Activated CD8-positive, alpha-beta memory T cell treated with anti-CD3 and anti-CD28 coated beads for 1 hour (primary cell): ENCODE measurements around the gene GET4.
"Not testable (repeated sequence)": the region's sequence is repeated elsewhere in the genome, so short reads cannot be mapped to it uniquely, and the experiment has no call there.

Source experiments
- DNase-seq, 2 donors: peaks; one replicate each; pipeline ENCODE4 v3.0.0-alpha.2; 2020; ENCODE audit warnings: low read depth in 1 of 2; ENCODE audit errors: extremely low read depth in 1 of 2

GET4 gene

DNA sequence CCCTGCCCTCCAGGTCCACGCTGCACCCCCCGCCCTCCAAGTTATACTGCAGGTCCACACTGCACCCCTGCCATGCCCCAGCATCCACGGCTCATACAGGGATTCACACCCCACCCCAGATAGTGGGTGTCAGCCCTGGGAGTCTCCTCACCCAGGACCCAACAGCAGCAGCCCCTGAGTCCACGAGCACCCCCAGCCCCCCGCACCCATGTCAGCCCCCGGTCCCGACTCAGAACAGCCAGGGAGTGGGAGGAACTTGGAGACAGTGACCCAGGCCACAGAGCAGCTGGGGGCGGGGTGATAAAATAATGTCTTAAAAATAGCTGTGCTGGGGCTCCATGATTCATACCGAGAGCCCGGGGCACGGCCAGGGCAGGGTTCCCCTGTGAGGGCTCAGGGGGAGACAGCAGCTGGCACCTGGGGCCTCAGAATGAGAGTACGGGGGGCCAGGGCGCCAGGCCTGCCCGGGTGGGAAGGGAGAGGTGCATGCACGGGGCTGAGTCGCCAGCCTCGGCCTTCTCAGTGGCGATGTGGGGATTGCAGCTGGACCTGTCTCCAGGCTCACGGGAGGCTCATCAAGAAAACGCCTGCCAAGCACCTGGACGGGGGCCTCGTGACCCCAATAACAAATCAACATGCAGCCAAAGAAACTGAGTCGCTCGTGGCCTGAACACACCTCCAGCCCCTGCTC lies 48.3 kb downstream of the GET4 start:
- DNase-seq = peak in 1 of 2 donors; percentile 34

DNA sequence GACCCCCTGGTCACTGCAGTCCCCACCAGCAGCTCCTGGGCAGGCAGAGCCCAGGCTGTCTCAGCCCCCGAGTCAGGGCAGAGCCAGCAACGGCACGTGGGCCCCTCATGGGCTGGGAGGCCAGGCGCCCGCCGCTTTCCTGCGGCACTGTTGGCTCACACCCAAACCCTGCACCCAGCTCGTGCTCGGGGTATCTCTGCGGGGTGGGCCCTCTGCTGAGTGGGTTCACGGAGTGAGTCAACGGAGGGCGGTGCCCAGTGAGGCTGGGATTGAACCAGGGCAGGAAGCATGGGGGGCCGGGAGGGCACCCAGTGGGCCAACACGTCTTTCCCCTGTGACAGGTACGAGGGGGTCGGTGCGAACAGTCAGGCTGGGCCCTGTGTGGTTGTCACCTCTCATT lies 49.2 kb downstream of the GET4 start:
- DNase-seq = peak; percentile 61 to 91

DNA sequence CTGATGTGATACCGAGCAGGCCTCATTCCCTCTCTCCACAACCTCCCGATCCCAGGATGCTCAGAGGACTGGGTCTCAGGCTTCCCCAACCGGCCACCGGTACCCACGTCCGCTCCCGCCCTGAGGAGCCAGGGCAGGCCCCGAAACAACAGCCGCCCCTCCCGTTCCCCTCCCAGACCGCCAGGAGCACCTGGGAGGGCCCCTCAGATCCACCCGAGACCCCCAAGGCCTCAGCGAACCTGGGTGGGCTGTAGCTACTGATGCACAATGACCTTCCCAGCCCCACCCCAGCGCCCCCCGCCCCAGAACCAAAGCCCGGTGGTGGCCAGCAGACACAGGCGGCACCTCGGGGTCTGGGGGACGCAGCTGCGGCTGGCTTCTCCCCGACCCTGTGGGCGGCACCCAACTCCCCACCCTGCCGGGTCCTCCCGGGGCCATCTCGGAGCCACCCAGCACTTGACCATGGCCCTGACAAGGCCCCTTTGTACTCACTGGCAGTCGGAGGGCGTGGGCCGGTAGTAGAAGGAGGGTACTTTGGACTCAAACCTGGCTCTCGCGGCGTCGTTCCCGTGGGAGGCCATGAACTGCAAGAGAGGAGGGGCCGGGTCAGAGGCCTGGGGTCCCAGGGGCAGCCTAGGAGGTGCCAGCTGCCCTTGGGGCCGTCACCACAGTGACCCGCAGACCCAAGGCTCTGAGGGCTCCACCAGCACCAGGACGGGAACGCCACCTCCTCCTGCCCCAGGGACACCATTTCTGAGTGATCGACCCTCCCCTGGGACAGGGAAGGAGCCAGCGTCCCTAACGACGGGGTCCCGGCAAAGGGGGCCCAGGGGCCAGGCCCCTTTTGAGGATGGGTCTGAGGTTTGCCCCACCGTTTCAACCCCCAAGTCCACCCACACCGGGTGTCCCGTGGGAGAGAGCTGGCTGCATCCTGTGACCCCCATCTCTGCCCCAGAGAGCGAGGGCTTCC lies 50.0 kb downstream of the GET4 start:
- no peak for DNase-seq

DNA sequence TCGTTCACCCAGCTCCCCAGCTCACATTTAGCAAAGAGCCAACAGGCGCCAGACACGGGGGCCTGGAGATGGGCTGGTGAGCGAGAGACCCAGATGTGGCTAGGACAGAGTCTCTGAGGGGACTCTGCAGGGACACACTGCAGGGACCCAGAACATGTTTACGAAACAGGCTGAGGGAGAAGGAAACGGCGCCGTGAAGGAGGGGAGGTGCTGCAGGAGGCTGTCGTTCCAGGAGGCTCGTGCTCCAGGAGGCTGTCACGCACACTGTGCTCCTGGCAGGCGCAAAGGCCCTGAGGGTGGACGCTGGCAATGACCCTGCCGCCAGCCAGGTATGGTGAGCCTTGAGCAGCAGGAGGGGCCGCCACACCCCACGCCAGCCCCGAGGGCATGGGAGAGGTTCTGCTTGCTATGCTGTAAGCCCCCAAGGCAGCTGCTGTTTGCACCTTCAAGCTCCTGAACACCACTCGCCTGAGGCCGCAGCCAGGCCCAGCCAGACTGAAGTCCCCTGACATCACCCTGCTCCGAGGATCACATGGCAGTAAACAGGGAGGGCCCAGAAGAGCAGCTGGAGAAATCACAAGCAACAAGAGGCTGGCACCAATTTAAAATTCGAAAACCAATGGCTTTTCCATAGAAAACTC lies 50.8 kb downstream of the GET4 start:
- no peak for DNase-seq

DNA sequence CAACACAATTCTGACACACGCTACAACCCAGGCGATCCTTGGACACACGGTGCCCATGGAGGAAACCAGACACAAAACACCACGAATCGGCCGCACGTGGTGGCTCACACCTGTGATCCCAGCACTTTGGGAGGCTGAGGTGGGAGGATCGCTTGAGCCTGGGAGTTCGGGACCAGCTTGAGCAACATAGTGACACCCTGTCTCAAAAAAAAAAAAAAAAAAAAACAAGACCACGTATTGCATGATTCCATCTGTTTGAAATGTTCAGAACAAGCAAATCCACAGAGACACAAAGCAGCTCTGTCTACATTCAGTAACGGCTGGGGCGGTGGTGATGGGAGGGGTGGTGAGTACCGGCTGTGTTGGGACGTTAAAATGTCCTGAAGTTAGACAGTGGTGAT lies 53.0 kb downstream of the GET4 start:
- DNase-seq = no peak

DNA sequence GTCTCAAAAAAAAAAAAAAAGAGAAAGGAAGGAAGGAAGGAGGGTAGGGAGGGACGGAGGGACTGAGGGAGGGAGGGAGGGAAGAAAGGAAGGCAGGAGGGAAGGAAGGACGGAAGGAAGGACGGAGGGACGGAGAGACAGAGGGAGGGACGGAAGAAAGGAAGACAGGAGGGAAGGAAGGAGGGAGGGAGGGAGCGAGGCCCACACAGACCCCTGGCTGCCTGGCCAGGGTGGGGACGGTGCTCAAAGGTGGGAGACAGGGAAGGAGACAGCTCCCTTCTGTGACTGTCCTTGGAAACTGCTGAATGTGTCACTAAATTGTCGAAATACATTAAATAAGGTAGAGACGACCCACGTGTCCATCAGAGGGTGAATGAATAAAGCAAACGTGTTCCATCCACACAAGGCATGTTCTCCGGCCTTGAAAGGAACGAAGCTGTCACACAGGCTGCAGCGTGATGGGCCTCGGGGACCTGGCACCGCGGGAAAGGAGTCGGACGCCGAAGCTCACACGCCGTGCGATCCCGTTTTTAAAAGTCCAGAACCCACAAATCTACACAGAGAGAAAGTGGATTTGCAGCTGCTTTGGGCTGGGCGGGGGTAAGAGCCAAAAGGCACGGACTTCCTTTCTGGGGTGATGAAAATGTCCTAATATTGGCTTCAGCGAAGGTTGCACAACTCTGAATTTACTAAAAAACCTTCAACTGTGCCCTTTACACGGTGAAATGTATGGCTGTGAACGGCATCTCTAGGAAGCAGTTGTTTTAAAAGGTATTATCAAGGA lies 54.8 kb downstream of the GET4 start:
- DNase-seq = no peak

DNA sequence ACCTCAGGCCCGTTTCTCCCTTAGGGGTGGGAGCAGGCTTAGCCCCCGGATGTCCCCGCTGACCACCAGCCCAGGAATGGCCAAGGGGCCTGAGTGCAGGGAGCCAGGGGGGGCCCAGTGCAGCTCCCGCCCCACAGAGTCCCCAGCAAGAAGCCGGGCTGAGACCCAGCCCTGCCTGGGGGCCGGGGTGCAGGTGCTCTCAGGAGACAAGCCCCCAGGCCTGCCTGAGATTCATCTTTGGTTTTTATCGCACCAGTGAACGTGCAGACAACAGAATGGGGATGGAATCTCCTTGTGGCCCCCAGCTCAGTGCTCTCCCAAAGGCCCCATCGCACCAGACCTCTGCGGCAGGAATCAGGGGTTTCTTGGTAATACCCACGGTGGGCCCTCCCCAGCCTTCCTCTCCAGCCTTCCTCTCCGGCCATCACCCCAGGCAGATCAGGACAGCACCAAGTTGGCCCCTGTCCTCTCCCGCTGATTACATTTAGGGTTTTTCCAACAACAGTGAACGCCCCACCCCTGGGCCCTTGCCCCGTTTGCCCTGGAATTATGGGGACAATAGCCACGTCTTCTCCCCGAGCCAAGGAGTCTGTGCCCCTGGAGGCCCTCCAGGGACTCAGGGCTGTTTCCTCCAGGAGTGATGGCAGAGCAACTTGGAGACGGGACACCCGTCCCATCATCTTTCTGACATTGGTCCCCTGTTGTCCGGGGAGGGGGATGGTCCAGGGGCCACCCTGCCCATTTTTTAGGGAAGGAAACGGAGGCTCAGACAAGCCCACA lies 55.7 kb downstream of the GET4 start:
- DNase-seq = no peak

DNA sequence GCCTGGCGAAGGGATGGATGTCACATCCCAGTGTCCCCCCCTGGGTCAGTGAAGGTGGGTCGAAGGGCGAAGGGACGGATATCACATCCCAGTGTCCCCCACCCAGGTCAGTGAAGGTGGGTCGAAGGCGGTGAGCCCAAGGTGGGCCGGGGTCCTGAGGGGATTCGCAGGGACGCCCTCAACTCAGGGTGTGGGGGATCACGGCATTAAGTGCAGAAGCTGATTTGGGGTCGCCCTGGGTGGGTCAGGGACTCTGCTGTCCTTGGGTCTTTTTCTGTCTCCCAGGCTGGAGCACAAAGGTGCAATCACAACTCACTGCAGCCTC lies 56.3 kb downstream of the GET4 start:
- DNase-seq = no peak

DNA sequence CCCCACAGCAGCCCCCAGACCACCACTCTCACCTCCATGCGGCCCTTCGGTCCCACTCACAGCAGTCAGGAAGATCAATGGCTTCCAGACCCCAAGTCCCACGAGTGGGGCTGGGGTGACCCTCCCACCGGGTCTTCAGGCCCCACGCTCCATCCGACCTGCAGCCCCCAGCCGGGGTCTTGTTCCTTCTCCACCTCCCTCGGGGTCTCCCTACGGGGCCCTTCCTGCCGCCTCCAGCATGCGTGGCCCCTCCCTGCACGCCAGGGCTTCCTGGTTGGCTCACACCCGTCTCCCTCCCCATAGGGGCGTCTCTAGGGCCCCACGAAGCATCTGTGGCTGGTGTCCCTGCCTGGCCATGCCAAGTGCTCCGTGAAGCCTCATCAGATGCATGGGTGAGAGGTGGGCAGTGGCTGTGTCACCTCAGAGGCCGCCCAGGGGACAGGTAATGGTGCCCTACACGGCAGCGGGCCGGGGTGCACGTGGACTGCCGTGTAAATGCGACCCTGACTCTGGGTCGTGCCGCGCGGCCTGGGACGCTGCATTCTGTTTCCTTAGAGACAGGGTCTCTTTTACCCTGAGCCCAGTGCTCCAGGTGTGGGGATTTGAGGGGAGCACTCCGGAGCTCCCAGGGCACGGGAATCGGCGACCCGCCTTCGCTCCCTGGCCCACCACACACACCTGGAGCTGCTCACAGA lies 58.3 kb downstream of the GET4 start:
- DNase-seq = no peak

DNA sequence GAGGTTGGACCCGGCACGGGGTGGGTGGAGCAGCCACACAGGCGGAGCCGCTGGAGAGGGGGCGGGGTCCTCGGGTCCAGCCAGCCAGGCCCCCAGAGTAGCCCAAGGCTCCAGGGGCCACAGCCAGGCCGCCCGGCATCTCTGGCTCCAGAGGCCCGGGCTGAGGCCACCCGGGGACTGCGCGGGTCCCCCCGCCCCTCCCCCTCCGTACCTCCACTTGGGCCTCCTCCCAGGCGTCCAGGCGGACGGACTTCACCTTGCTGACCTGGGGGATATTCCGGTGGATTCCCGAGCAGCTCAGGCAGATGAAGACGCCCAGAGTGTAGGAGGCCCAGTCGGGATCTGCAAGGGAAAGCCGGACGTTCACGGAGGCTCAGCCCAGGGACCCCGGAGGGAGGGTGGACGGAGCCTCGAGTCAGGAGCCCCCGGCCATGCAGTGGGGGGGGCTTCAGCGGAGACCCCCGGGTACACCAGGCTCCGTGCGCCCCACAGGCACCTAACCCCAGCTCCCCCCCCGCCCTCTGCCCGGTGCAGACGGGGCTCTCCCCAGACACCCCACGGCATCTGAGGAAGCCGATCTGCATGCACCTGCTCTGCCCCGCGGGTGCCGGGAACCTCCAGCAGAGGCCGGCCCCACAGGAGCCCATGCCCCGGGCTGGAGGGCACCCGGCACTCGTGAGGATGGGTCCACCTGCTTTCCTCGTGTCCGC lies 59.0 kb downstream of the GET4 start:
- DNase-seq = no peak

DNA sequence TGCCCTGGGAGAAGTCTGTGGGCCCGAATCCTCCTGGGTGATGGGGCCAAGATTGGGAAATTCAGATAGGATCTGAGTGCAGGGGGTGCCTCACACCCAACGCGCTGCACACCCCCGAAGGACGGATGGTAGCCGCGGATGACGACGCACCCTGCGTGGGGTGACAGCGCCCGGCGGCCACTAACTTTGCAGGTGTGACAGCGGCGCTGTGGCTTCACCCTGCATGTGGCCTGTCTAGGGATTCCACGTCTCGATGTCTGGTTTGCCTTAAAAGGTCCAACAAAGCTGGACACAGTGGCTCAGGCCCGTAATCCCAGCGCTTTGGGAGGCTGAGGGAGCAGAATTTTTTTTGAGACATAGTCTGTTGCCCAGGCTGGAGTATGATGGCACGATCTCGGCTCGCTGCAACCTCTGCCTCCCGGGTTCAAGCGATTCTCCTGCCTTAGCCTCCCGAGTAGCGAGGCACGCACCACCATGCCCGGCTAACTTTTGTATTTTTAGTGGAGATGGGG lies 59.6 kb downstream of the GET4 start:
- DNase-seq = no peak

DNA sequence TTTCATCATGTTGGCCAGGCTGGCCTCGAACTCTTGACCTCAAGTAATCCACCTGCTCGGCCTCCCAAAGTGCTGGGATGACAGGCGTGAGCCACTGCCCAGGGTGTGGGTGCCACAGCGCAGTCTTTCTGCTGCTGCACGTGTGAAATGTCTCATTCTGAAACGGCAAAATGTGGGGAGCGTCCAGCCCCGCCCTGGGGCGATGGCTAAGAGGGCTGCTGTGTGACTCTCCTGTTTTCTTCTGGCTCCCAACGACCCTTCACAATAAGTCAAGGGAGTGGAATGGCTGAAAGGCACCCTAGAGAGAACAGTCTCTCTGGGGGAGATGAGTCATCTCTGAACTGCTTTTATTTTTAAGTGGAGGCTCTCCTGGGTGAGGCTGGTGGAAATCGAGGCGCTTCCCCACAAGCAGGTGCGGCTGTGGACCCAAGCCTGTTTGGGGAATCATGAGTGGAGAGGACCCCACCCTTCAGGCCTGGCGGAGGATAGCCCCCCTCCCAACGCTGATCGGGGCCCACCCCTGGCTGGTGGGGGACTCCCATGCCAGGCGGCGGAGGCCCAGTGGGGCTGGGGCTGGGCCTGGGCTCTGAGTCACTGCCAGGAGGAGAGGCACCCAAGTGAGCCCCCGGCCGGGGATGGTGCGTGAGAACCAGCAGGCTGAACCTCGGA lies 60.2 kb downstream of the GET4 start:
- DNase-seq = no peak

DNA sequence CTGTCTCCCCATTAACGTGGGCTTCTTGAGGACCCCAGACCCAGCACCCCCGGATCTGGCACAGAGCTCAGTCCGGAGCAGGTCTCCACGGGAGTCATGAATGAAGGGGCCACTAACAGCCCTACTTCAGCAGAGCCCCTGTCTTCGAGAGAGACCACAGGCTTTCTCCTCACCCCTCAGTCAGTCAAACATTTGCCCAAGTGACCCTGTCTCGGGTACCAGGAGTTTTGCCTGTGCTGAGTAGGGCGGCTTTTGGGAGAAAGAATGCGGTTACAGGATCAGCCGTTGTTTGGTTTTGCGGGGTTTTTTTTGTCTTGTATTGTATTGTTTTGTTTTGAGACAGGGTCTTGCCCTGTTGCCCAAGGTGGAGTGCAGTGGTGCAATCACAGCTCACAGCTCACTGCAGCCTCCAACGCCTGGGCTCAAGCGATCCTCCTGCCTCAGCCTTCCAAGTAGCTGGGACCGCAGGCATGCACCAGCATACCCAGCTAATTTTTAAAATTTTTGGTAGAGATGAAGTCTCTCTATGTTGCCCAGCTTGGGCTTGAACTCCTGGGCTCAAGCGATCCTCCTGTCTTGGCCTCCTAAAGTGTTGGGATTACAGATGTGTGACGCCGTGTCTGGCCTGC lies 61.6 kb downstream of the GET4 start:
- DNase-seq = no peak

DNA sequence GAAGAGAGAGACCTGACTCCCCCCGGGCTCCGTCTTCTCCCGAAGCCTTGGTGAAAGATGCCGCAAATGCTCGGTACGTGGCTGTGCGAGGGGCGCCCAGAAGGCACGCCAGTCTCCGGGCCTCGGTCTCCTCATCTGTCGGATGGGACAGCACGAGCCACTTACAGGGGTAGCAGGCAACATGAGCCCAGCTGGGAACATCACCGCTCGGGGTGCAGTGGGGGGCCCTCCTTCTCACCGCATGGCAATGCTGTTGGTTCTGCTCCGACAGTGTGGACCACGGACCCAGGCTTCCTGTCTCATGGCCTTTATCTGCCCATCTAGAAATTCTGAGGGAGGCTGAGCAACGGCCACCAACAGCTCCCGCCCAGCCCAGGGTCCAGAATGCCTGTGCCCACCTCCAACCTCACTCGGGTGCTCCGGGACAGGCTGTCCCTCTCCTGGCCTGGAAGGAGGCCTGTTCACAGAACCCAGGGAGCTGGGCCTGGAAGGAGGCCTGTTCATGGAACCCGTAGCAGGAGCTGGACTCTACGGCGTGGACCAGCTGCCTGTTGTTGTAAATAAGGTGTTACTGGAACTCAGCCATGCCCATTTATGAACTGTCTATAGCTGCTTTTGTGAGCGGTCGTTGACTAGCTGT lies 62.3 kb downstream of the GET4 start:
- DNase-seq = no peak

DNA sequence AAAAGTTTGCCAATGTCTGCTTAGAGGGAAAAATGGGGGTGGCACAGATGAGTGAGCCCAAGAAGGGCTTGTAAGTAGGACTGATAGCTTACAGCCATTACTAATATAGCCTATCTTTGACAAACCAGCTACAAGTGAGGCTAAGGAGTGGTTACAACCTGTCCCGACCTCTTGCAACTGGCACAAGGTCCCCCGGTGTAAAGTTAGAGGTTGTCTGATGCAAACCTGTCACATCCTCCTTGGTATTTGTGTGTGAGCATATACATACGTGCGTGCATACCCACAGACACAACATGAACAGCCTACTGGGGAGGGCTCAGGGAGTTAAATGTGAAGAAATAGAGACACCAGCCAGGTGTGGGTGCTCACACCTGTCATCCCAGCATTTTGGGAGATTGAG lies 63.5 kb downstream of the GET4 start:
- no peak for DNase-seq

DNA sequence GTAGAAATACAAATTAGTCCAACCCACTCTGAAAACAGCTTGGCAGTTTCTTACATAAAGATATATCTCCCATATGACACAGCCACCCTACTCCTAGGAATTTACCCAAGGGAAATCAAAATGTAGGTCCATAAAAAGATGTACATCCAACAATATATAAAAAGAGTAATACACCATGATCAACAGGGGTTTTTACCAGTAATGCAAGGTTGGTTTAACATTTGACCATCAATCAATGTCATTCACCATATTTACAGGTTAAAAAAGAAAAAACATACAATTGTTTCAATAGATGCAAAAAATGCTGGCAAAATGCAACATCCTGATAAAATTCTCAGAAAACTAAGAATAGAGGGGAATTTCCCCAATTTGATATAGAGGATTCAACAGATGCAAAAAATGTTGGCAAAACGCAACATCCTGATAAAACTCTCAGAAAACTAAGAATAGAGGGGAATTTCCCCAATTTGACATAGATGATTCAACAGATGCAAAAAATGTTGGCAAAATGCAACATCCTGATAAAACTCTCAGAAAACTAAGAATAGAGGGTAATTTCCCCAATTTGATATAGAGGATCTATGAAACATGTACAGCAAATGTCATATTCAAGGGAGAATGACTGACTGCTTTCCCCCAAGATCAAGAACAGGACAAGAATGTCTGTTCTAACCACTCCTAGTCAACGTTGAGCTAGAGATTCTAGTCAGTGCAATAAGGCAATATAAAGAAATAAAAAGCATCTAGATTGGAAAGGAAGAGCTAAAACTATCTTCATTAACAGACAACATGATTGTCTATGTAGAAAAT lies 64.5 kb downstream of the GET4 start:
- DNase-seq = no peak

DNA sequence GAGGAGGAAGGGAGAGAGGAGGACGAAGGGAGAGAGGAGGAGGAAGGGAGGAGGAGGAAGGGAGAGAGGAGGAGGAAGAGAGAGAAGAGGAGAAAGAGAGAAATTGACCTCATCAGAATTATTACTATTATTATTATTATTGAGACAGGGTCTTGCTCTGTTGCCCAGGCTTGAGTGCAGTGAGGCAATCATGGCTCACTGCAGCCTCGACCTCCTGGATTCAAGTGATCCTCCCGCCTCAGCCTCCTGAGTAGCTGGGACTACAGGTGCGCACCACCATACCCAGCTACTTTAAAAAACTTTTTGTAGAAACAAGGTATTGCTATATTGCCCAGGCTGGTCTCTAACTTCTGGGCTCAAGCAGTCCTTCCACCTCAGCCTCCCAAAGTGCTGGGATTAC lies 67.4 kb downstream of the GET4 start:
- not testable (repeated sequence) for DNase-seq
